C4-2B (cell line): ENCODE measurements around the gene MACROH2A2.

Source experiments
- CTCF ChIP-seq: fragments of 450-650 bp; conservative IDR thresholded peaks from 2 replicates; pipeline ENCODE4 v1.5.1; 2017; ENCODE audit warnings: mild to moderate bottlenecking
- ZFX ChIP-seq: fragments of 450-650 bp; IDR thresholded peaks from 2 replicates; pipeline ENCODE4 v1.6.1; 2017

- TF ChIP-seq CTCF (no peak), ZFX (no peak)
Observed at GRCh38 chr10:70135046-70135445, 82.4 kb downstream of the MACROH2A2 start.
